ENCODE measurements around the gene MIEN1.

DNA sequence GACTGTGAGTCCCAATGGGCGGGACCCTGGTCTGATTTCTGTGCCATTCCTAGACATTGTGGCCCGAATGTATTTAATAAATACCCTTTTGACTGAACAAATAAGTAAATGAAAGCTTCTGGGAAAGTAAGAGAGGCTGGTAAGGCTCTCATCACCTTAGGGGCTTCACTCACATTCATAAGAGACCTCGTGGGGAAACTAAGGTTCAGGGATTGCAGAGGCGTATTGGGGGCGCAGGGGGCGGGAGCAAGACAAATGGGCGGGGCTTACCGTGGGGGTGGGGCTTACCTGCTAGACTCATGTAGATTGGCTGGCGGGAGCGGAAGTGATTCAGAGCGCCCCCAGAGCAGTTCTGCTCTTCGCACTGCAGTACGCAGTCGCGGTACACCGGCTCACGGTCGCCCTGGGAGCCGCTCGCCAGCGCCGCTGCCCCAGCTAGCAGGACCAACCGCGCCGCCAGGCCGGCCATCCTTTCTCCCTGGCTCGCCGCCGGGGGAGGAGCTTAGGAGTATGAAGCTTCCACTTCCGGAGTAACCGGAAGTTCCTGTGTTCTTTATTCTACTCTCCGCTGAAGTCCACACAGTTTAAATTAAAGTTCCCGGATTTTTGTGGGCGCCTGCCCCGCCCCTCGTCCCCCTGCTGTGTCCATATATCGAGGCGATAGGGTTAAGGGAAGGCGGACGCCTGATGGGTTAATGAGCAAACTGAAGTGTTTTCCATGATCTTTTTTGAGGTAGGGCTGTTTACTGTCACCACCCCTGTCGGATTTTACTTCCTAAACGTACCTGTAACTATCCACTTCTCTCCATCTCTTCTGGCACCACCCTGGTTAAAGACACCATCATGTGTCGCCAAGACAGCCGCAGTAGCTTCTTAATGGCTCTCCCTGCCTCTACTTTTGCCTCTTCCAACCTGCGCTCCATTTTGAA, 42.5 kb downstream of the MIEN1 start, which contains the start of gene PGAP3:
- TF ChIP-seq, protein P1, sequence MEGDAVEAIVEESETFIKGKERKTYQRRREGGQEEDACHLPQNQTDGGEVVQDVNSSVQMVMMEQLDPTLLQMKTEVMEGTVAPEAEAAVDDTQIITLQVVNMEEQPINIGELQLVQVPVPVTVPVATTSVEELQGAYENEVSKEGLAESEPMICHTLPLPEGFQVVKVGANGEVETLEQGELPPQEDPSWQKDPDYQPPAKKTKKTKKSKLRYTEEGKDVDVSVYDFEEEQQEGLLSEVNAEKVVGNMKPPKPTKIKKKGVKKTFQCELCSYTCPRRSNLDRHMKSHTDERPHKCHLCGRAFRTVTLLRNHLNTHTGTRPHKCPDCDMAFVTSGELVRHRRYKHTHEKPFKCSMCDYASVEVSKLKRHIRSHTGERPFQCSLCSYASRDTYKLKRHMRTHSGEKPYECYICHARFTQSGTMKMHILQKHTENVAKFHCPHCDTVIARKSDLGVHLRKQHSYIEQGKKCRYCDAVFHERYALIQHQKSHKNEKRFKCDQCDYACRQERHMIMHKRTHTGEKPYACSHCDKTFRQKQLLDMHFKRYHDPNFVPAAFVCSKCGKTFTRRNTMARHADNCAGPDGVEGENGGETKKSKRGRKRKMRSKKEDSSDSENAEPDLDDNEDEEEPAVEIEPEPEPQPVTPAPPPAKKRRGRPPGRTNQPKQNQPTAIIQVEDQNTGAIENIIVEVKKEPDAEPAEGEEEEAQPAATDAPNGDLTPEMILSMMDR (IDR thresholded peaks at IDR 0.05), result no peak
- TF ChIP-seq POLR2AphosphoS5 (IDR thresholded peaks at IDR 0.05) (peak; percentile 19 to 78 (median 65)), POLR2A (IDR thresholded peaks at IDR 0.05) (peak; percentile 71), EP300 (IDR thresholded peaks at IDR 0.05; ENCODE audit: low read depth) (no peak)

Measured in transverse colon (tissue), 4 donors.